HFF-Myc (cell line): ENCODE results near the gene MAN2A2.

Experiments
- DNase-seq: peaks from one replicate; pipeline ENCODE4 v3.0.0-alpha.2; 2011; ENCODE audit warnings: low read depth; ENCODE audit errors: extremely low read depth
- H3K4me3 ChIP-seq: replicated peaks from 2 replicates; pipeline ENCODE4 v1.5.1; 2011; ENCODE audit warnings: low read depth, mild to moderate bottlenecking, control low read depth, low read length
- TF ChIP-seq, protein P1 (sequence below): IDR thresholded peaks from 2 replicates; pipeline ENCODE4 v1.5.1; 2012; ENCODE audit warnings: mild to moderate bottlenecking, low read depth, low read length, control low read depth; ENCODE audit errors: missing control alignments

MAN2A2 gene

DNA sequence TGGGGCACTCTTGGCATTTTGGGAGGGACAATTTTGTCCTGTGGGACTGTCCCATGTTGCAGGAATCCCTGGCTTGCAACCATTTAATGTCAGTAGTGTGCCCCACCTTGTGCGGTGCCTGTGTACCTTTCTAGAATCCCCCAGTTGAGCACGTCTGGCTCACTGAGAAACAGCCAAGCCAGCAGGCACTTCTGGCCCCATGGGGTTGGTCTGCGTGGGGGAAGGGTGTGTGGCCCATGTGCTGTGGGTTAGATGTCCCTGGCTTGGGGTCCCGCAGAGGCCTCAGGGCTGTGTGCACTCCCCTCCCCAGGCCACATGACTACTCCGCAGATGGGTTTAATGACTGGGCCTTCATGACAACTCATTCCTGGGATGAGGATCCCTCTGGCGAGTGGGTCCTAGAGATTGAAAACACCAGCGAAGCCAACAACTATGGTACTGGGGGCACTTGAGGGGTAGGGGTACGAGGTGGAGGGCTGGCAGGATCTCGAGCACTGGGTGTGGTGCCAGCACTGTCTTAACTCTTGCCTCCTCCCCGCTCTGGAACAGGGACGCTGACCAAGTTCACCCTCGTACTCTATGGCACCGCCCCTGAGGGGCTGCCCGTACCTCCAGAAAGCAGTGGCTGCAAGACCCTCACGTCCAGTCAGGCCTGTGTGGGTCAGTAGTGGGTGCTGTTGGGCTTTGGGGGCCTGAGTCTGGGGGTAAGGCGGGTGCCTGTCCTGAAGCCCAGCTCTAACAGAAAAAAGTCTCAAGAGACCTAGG is 22.5 kb upstream of the MAN2A2 start:
- H3K4me3 ChIP-seq: no peak overlapping the region
- no peak for DNase-seq
- TF ChIP-seq, protein P1, sequence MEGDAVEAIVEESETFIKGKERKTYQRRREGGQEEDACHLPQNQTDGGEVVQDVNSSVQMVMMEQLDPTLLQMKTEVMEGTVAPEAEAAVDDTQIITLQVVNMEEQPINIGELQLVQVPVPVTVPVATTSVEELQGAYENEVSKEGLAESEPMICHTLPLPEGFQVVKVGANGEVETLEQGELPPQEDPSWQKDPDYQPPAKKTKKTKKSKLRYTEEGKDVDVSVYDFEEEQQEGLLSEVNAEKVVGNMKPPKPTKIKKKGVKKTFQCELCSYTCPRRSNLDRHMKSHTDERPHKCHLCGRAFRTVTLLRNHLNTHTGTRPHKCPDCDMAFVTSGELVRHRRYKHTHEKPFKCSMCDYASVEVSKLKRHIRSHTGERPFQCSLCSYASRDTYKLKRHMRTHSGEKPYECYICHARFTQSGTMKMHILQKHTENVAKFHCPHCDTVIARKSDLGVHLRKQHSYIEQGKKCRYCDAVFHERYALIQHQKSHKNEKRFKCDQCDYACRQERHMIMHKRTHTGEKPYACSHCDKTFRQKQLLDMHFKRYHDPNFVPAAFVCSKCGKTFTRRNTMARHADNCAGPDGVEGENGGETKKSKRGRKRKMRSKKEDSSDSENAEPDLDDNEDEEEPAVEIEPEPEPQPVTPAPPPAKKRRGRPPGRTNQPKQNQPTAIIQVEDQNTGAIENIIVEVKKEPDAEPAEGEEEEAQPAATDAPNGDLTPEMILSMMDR: no peak

DNA sequence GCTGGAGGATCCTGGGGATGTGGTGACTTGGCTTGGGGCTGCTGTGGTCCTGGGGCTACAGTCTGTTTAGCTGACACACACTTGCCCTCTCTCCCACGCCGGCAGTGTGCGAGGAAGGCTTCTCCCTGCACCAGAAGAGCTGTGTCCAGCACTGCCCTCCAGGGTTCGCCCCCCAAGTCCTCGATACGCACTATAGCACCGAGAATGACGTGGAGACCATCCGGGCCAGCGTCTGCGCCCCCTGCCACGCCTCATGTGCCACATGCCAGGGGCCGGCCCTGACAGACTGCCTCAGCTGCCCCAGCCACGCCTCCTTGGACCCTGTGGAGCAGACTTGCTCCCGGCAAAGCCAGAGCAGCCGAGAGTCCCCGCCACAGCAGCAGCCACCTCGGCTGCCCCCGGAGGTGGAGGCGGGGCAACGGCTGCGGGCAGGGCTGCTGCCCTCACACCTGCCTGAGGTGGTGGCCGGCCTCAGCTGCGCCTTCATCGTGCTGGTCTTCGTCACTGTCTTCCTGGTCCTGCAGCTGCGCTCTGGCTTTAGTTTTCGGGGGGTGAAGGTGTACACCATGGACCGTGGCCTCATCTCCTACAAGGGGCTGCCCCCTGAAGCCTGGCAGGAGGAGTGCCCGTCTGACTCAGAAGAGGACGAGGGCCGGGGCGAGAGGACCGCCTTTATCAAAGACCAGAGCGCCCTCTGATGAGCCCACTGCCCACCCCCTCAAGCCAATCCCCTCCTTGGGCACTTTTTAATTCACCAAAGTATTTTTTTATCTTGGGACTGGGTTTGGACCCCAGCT is 21.7 kb upstream of the MAN2A2 start:
- TF ChIP-seq, protein P1: no peak
- DNase-seq: no peak
- no peak overlapping the region for H3K4me3 ChIP-seq

DNA sequence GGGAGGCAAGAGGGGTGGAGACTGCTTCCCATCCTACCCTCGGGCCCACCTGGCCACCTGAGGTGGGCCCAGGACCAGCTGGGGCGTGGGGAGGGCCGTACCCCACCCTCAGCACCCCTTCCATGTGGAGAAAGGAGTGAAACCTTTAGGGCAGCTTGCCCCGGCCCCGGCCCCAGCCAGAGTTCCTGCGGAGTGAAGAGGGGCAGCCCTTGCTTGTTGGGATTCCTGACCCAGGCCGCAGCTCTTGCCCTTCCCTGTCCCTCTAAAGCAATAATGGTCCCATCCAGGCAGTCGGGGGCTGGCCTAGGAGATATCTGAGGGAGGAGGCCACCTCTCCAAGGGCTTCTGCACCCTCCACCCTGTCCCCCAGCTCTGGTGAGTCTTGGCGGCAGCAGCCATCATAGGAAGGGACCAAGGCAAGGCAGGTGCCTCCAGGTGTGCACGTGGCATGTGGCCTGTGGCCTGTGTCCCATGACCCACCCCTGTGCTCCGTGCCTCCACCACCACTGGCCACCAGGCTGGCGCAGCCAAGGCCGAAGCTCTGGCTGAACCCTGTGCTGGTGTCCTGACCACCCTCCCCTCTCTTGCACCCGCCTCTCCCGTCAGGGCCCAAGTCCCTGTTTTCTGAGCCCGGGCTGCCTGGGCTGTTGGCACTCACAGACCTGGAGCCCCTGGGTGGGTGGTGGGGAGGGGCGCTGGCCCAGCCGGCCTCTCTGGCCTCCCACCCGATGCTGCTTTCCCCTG is 21.0 kb upstream of the MAN2A2 start:
- no peak overlapping the region for H3K4me3 ChIP-seq

DNA sequence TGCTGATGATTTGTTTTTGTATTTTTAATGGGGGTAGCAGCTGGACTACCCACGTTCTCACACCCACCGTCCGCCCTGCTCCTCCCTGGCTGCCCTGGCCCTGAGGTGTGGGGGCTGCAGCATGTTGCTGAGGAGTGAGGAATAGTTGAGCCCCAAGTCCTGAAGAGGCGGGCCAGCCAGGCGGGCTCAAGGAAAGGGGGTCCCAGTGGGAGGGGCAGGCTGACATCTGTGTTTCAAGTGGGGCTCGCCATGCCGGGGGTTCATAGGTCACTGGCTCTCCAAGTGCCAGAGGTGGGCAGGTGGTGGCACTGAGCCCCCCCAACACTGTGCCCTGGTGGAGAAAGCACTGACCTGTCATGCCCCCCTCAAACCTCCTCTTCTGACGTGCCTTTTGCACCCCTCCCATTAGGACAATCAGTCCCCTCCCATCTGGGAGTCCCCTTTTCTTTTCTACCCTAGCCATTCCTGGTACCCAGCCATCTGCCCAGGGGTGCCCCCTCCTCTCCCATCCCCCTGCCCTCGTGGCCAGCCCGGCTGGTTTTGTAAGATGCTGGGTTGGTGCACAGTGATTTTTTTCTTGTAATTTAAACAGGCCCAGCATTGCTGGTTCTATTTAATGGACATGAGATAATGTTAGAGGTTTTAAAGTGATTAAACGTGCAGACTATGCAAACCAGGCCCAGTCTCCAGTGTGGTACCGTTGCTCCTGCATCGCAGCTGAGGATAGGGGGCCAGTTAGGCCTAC is 20.1 kb upstream of the MAN2A2 start:
- H3K4me3 ChIP-seq: no peak overlapping the region
- TF ChIP-seq, protein P1: no peak
- DNase-seq: no peak

More for the DNA sequence above, 21.0 kb upstream of the MAN2A2 start:
- DNase-seq: no peak
- TF ChIP-seq, protein P1: no peak

DNA sequence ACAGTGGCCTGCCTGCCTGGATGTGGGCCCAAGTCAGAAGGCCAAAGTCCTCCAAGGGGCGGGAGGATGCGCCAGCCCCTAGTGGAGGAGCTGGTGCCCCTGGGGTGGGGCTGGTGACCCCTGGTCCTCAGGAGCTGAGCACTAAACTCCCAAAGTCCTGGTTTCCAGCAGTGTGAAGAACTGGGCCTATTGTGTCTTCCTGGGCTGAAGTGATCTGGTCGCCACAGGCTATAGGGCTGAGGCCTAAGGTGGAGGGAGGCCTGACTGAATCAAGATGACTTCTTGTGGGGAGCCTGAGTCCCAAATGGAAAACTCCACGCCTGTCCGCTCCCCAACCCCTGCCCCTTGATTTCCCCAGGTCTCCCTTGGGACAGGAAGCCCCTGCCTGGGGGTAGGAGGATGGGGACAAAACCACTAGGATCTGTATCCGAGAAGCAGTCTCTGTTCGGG is 19.6 kb upstream of the MAN2A2 start:
- H3K4me3 ChIP-seq: no peak overlapping the region

More for the DNA sequence above, 19.6 kb upstream of the MAN2A2 start:
- TF ChIP-seq, protein P1: no peak
- no peak for DNase-seq
